ENCODE data around the gene PTX4.

The PTX4 gene

GRCh38 chr16:1523581-1524245, 35.0 kb upstream of the PTX4 start:
- no peak for DNase-seq

- DNase-seq, result no peak
These were observed 31.7 kb upstream of the PTX4 start for GRCh38 chr16:1520461-1520860.

- DNase-seq, result no peak
These were observed 31.1 kb upstream of the PTX4 start for GRCh38 chr16:1519831-1520230.

- no peak for DNase-seq
These were observed 29.9 kb upstream of the PTX4 start for GRCh38 chr16:1518626-1519135.

GRCh38 chr16:1514507-1514906, 25.8 kb upstream of the PTX4 start:
- no peak for DNase-seq

- DNase-seq, result no peak
These were observed 24.0 kb upstream of the PTX4 start for GRCh38 chr16:1512774-1513173.

- no peak for DNase-seq
These were observed 23.2 kb upstream of the PTX4 start for GRCh38 chr16:1511662-1512569.

- DNase-seq, result no peak
These were observed 22.2 kb upstream of the PTX4 start for GRCh38 chr16:1510941-1511351.

- DNase-seq, result no peak
These were observed 21.5 kb upstream of the PTX4 start for GRCh38 chr16:1510272-1510671.

GRCh38 chr16:1509307-1510221, 20.8 kb upstream of the PTX4 start:
- no peak for DNase-seq

- no peak for DNase-seq
These were observed 19.9 kb upstream of the PTX4 start for GRCh38 chr16:1508494-1509187.

GRCh38 chr16:1506494-1507213, 17.9 kb upstream of the PTX4 start:
- DNase-seq, result no peak

- no peak for DNase-seq
These were observed 17.2 kb upstream of the PTX4 start for GRCh38 chr16:1505912-1506311.

GRCh38 chr16:1505073-1505844, 16.5 kb upstream of the PTX4 start:
- no peak for DNase-seq

GRCh38 chr16:1503110-1503955, 14.6 kb upstream of the PTX4 start:
- DNase-seq, result no peak

- DNase-seq, result no peak
These were observed 13.6 kb upstream of the PTX4 start for GRCh38 chr16:1502092-1503004.

- DNase-seq, result no peak
These were observed 12.9 kb upstream of the PTX4 start for GRCh38 chr16:1501630-1502029.

- no peak for DNase-seq
These were observed 11.9 kb upstream of the PTX4 start for GRCh38 chr16:1500465-1501150.

All from activated CD4-positive, alpha-beta T cell treated with anti-CD3 and anti-CD28 coated beads for 4 hours (primary cell).